GM12878 (cell line): ENCODE results near the gene OSBPL2. TPM values are rescaled to one million over a fixed set of nuclear protein-coding genes. Genes with fewer than 3 reads are reported as not detected.

ENCODE experiments used
- BCL3 ChIP-seq: IDR thresholded peaks from 2 replicates; pipeline ENCODE4 v1.6.1; 2011; ENCODE audit warnings: borderline replicate concordance, low read depth, mild to moderate bottlenecking, moderate library complexity, low read length; ENCODE audit not compliant: insufficient read depth, poor library complexity, severe bottlenecking
- BCLAF1 ChIP-seq: fragments of 450-650 bp; IDR thresholded peaks from 2 replicates; pipeline ENCODE4 v1.6.1; 2017; ENCODE audit warnings: antibody characterized with exemption, mild to moderate bottlenecking, moderate library complexity
- CEBPB ChIP-seq, 2 experiments: fragments of 150-350 bp in 1 of 2; IDR thresholded peaks; 2 replicates each; pipeline ENCODE4 v1.6.1; 2012 to 2014; ENCODE audit warnings: low read depth in 2 of 2, low read length in 2 of 2, borderline replicate concordance in 1 of 2, inconsistent platforms in 1 of 2
- CTCF ChIP-seq, 3 experiments: IDR thresholded peaks in 2 of 3; conservative IDR thresholded peaks in 1 of 3; 2 replicates each; pipeline ENCODE4 v1.5.1; 2011; ENCODE audit warnings: low read depth in 3 of 3, low read length in 3 of 3, mild to moderate bottlenecking in 3 of 3, control low read depth in 2 of 3, moderate library complexity in 2 of 3, inconsistent platforms in 1 of 3, mixed read lengths in 1 of 3; ENCODE audit not compliant: control insufficient read depth in 2 of 3, insufficient read depth in 1 of 3; ENCODE audit errors: extremely low read depth in 1 of 3
- ELK1 ChIP-seq: IDR thresholded peaks from 2 replicates; pipeline ENCODE4 v1.6.1; 2012; ENCODE audit warnings: low read depth, low read length, improper control_type of control experiment
- FOXK2 ChIP-seq: fragments of 450-650 bp; IDR thresholded peaks from 2 replicates; pipeline ENCODE4 v1.6.1; 2017; ENCODE audit warnings: mild to moderate bottlenecking, moderate library complexity
- MEF2B ChIP-seq: fragments of 450-650 bp; IDR thresholded peaks from 2 replicates; pipeline ENCODE4 v1.6.1; 2018; ENCODE audit warnings: mild to moderate bottlenecking, moderate library complexity; ENCODE audit not compliant: partially characterized antibody, poor library complexity, severe bottlenecking
- MTA3 ChIP-seq: IDR thresholded peaks from 2 replicates; pipeline ENCODE4 v1.6.1; 2012; ENCODE audit warnings: low read length, inconsistent platforms, borderline replicate concordance
- NKRF ChIP-seq: fragments of 450-650 bp; conservative IDR thresholded peaks from 2 replicates; pipeline ENCODE4 v1.6.1; 2017; ENCODE audit warnings: mild to moderate bottlenecking, moderate library complexity
- NR2C1 ChIP-seq: fragments of 450-650 bp; IDR thresholded peaks from 2 replicates; pipeline ENCODE4 v1.6.1; 2017; ENCODE audit warnings: antibody characterized with exemption, mild to moderate bottlenecking, moderate library complexity
- NR2F1 ChIP-seq: fragments of 450-650 bp; conservative IDR thresholded peaks from 2 replicates; pipeline ENCODE4 v1.6.1; 2017; ENCODE audit warnings: mild to moderate bottlenecking
- POU2F2 ChIP-seq: IDR thresholded peaks from 3 replicates; pipeline ENCODE4 v1.6.1; 2011; ENCODE audit warnings: low read depth, mild to moderate bottlenecking, low read length, borderline replicate concordance
- TBL1XR1 ChIP-seq: IDR thresholded peaks from 2 replicates; pipeline ENCODE4 v1.6.1; 2012; ENCODE audit warnings: low read depth, low read length, improper control_type of control experiment
- ZBED1 ChIP-seq: IDR thresholded peaks from 2 replicates; pipeline ENCODE4 v1.6.1; 2016; ENCODE audit warnings: borderline replicate concordance
- ZBTB4 ChIP-seq: fragments of 450-650 bp; formaldehyde crosslinking; IDR thresholded peaks from 2 replicates; pipeline ENCODE4 v1.4.0; 2022; ENCODE audit warnings: mild to moderate bottlenecking, moderate library complexity
- ZNF207 ChIP-seq: fragments of 450-650 bp; IDR thresholded peaks from 2 replicates; pipeline ENCODE4 v1.6.1; 2014; ENCODE audit warnings: antibody characterized with exemption, mild to moderate bottlenecking, borderline replicate concordance
- polyA plus RNA-seq, 11 experiments: library from polyadenylated mRNA; depleted of rRNA in 4 of 11; unstranded in 6 of 11; stranded (reverse) in 5 of 11; fragments of >200 nt; fragmentation: Nextera tagmentation in 4 of 11; fragmentation: Illumina TruSeq in 1 of 11; extraction: Ambion mirVana in 4 of 11; extraction: Trizol in 1 of 11; gene quantifications; 1 replicate in 1 of 11; 2 replicates in 10 of 11; pipeline versions ENCODE4 v1.2.1 to v1.2.3, GENCODE V29; 2011 to 2016; ENCODE audit warnings: inconsistent platforms in 2 of 11, missing spikeins in 2 of 11, low read depth in 1 of 11
- total RNA-seq, 4 experiments: library from RNA; depleted of rRNA in 3 of 4; stranded (reverse); fragments of >200 nt in 3 of 4; fragmentation: Illumina TruSeq in 1 of 4; extraction: Trizol in 1 of 4; gene quantifications; 2 replicates each; pipeline versions ENCODE4 v1.2.1 to v1.2.3, GENCODE V29; 2013 to 2021

Gene OSBPL2
- total and polyA plus RNA-seq, 10 of the 15 experiments (the other 5 are each of a cell fraction or from before 2014, with no cell fraction given), result 2.8 to 22.3 (median 14.7) TPM

- TF ChIP-seq MTA3 (no peak), ZBED1 (no peak), FOXK2 (peak; percentile 44), ZBTB4 (CRISPR knock-in tag) (no peak), BCLAF1 (no peak), ZNF207 (peak; percentile 90), ELK1 (no peak), NR2F1 (no peak; the same call in 1 of the 2 replicates), MEF2B (peak; percentile 42), BCL3 (peak; percentile 77), NR2C1 (no peak), CTCF (IDR thresholded peaks at IDR 0.05 in 2 of 3, conservative IDR thresholded peaks at IDR 0.05 in 1 of 3; ENCODE audit: control insufficient read depth in 2 of 3, extremely low read depth in 1 of 3, insufficient read depth in 1 of 3, low read depth in 3 of 3, low read length in 3 of 3) (peak; percentile 85 to 96 (median 92)), POU2F2 (peak; percentile 62; the same call in 1 of the 3 replicates), TBL1XR1 (no peak), NKRF (peak; percentile 72), CEBPB (IDR thresholded peaks at IDR 0.05; ENCODE audit: borderline replicate concordance in 1 of 2, low read depth in 2 of 2, low read length in 2 of 2) (peak in 1 of 2 experiments; percentile 45; a peak in 1 of 4 replicates)
Measured at GRCh38 chr20:62301773-62302340, 63.5 kb downstream of the OSBPL2 start (continued).
